ENCODE results near the gene PAF1.
"Not testable (repeated sequence)": the region's sequence is repeated elsewhere in the genome, so short reads cannot be mapped to it uniquely, and the experiment has no call there.

Gene PAF1

GRCh38 chr19:39382991-39383828, 7.7 kb downstream of the PAF1 start:
- DNase-seq (ENCODE audit: low read depth in 2 of 2): no peak

- DNase-seq (ENCODE audit: low read depth in 2 of 2): no peak
Measured at GRCh38 chr19:39381910-39382611, 8.8 kb downstream of the PAF1 start.

- DNase-seq (ENCODE audit: low read depth in 2 of 2): no peak
Measured at GRCh38 chr19:39380521-39381502, 10.1 kb downstream of the PAF1 start.

GRCh38 chr19:39379865-39380396, 11.0 kb downstream of the PAF1 start:
- DNase-seq (ENCODE audit: low read depth in 2 of 2): no peak

GRCh38 chr19:39379366-39379765, 11.5 kb downstream of the PAF1 start:
- not testable (repeated sequence) for DNase-seq (ENCODE audit: low read depth in 2 of 2)

GRCh38 chr19:39377373-39378362, 13.2 kb downstream of the PAF1 start:
- no peak for DNase-seq (ENCODE audit: low read depth in 2 of 2)

- no peak for DNase-seq (ENCODE audit: low read depth in 2 of 2)
Measured at GRCh38 chr19:39375929-39376328, 15.0 kb downstream of the PAF1 start.

- DNase-seq (ENCODE audit: low read depth in 2 of 2): no peak
Measured at GRCh38 chr19:39372941-39373340, 18.0 kb downstream of the PAF1 start.

GRCh38 chr19:39372047-39372802, 18.7 kb downstream of the PAF1 start:
- DNase-seq (ENCODE audit: low read depth in 2 of 2): no peak

GRCh38 chr19:39370735-39371134, 20.2 kb downstream of the PAF1 start:
- no peak for DNase-seq (ENCODE audit: low read depth in 2 of 2)

GRCh38 chr19:39369200-39369599, 21.7 kb downstream of the PAF1 start:
- DNase-seq (ENCODE audit: low read depth in 2 of 2): no peak

- DNase-seq (ENCODE audit: low read depth in 2 of 2): no peak
Measured at GRCh38 chr19:39365531-39365930, 25.4 kb downstream of the PAF1 start.

GRCh38 chr19:39363901-39364457, 26.9 kb downstream of the PAF1 start:
- no peak for DNase-seq (ENCODE audit: low read depth in 2 of 2)

- DNase-seq (ENCODE audit: low read depth in 2 of 2): no peak
Measured at GRCh38 chr19:39362682-39363657, 27.9 kb downstream of the PAF1 start.

- DNase-seq (ENCODE audit: low read depth in 2 of 2): no peak
Measured at GRCh38 chr19:39360599-39360998, 30.3 kb downstream of the PAF1 start.

- DNase-seq (ENCODE audit: low read depth in 2 of 2): no peak
Measured at GRCh38 chr19:39359026-39359425, 31.9 kb downstream of the PAF1 start.

GRCh38 chr19:39356647-39357046, 34.3 kb downstream of the PAF1 start:
- no peak for DNase-seq (ENCODE audit: low read depth in 2 of 2)

GRCh38 chr19:39356073-39356472, 34.8 kb downstream of the PAF1 start:
- no peak for DNase-seq (ENCODE audit: low read depth in 2 of 2)

Data from stimulated activated CD8-positive, alpha-beta memory T cell treated with anti-CD3 and anti-CD28 coated beads, Interleukin-7, amount 100 ng/mL, for 4 hours (primary cell).